OCI-LY7 (cell line): ENCODE results near the gene SNX22. TPM values are rescaled to one million over a fixed set of nuclear protein-coding genes. Genes with fewer than 3 reads are reported as not detected.
"Not testable (repeated sequence)": the region's sequence is repeated elsewhere in the genome, so short reads cannot be mapped to it uniquely, and the experiment has no call there.

ENCODE experiments used
- BruUV-seq: library from RNA; stranded (reverse); fragments of 400-500 nt; replicated peaks from 2 replicates; lab custom pipeline; 2021; lab: Mats Ljungman, UMichigan
- CTCF ChIA-PET: fragments of 300-600 bp; sonication (Branson Sonifier 250); formaldehyde crosslinking; loops from one replicate; lab custom pipeline; 2022; ENCODE audit warnings: antibody characterized with exemption; ENCODE audit not compliant: unreplicated experiment; lab: Charles Lee
- POLR2A ChIA-PET: fragments of 300-600 bp; sonication (Branson Sonifier 250); formaldehyde crosslinking; loops from one replicate; lab custom pipeline; 2022; ENCODE audit warnings: antibody characterized with exemption; lab: Charles Lee
- DNase-seq: peaks from one replicate; pipeline ENCODE4 v3.0.0-alpha.2; 2015; ENCODE audit warnings: low spot score
- H2AFZ ChIP-seq: fragments of 200-600 bp; sonication (generic), shearing (Covaris generic); 2 replicates; pipeline ENCODE4 v1.6.1; 2014; ENCODE audit warnings: mild to moderate bottlenecking, antibody characterized with exemption, low read length, moderate library complexity
- H3K27ac ChIP-seq: fragments of 200-600 bp; sonication (generic); 2 replicates; pipeline ENCODE4 v1.5.1; 2014; ENCODE audit warnings: mixed run types, low read depth, mild to moderate bottlenecking, moderate library complexity, low read length, inconsistent platforms; ENCODE audit not compliant: poor library complexity, severe bottlenecking
- H3K36me3 ChIP-seq: fragments of 200-600 bp; sonication (generic); 2 replicates; pipeline ENCODE4 v1.6.1; 2014; ENCODE audit warnings: mild to moderate bottlenecking, antibody characterized with exemption, low read length, moderate library complexity, mixed read lengths; ENCODE audit not compliant: insufficient read depth
- H3K4me1 ChIP-seq: fragments of 200-600 bp; sonication (generic); 2 replicates; pipeline ENCODE4 v1.5.1; 2014; ENCODE audit warnings: mild to moderate bottlenecking, low read length; ENCODE audit not compliant: insufficient read depth, poor library complexity, severe bottlenecking
- H3K4me2 ChIP-seq: fragments of 200-600 bp; sonication (generic); 2 replicates; pipeline ENCODE4 v1.6.1; 2014; ENCODE audit warnings: mild to moderate bottlenecking, low read length
- H3K4me3 ChIP-seq: fragments of 200-600 bp; sonication (generic); 2 replicates; pipeline ENCODE4 v1.5.1; 2014; ENCODE audit warnings: mild to moderate bottlenecking, low read depth, low read length; ENCODE audit not compliant: poor library complexity, severe bottlenecking
- H3K79me2 ChIP-seq: fragments of 200-600 bp; sonication (generic); 2 replicates; pipeline ENCODE4 v1.6.1; 2016; ENCODE audit warnings: low read depth, mild to moderate bottlenecking, low read length, moderate library complexity, mixed read lengths; ENCODE audit not compliant: insufficient read depth
- H3K9me2 ChIP-seq: fragments of 200-600 bp; sonication (generic); 2 replicates; pipeline ENCODE4 v1.6.1; 2016; ENCODE audit warnings: mild to moderate bottlenecking, low read length, mixed read lengths; ENCODE audit not compliant: insufficient read depth
- H3K9me3 ChIP-seq: fragments of 200-600 bp; sonication (generic); 2 replicates; pipeline ENCODE4 v1.6.1; 2014; ENCODE audit warnings: mild to moderate bottlenecking, mixed run types, low read length, mixed read lengths
- H4K20me1 ChIP-seq: fragments of 200-600 bp; sonication (generic); 2 replicates; pipeline ENCODE4 v1.6.1; 2014; ENCODE audit warnings: mild to moderate bottlenecking, antibody characterized with exemption, low read length, moderate library complexity, mixed read lengths; ENCODE audit not compliant: insufficient read depth
- CTCF ChIP-seq: fragments of 200-600 bp; sonication (generic); conservative IDR thresholded peaks from 2 replicates; pipeline ENCODE4 v1.5.1; 2014; ENCODE audit warnings: mild to moderate bottlenecking, antibody characterized with exemption, low read length, moderate library complexity, mixed read lengths
- EZH2phosphoT487 ChIP-seq: fragments of 200-600 bp; sonication (generic); IDR thresholded peaks from 2 replicates; pipeline ENCODE4 v1.6.1; 2018; ENCODE audit warnings: low read depth, borderline replicate concordance, mild to moderate bottlenecking, mixed run types, antibody characterized with exemption, low read length, moderate library complexity, mixed read lengths
- intact Hi-C: fragments of 100-400 bp; cut with micrococcal nuclease; formaldehyde crosslinking; loops from one replicate; pipeline ENCODE4 v1.10.0; 2022; ENCODE audit not compliant: unreplicated experiment
- total RNA-seq, 2 experiments: library from RNA; depleted of rRNA in 1 of 2; stranded (reverse); fragments of >200 nt in 1 of 2; shearing (Covaris generic) in 1 of 2; gene quantifications; 2 replicates each; pipeline ENCODE4 v1.2.3, GENCODE V29; 2014 to 2022

Gene SNX22
- total RNA-seq, 2 experiments from 2014 or later: 65.7 to 68.8 TPM

- Histone ChIP-seq H3K4me2 (no peak overlapping the region), H4K20me1 (no peaks in the 10 kb centered on the region), H2AFZ (no peak overlapping the region), H3K27ac (no peak overlapping the region), H3K79me2 (no peaks in the 10 kb centered on the region), H3K9me2 (no peaks in the 10 kb centered on the region), H3K36me3 (peaks cover 99% of the 10 kb centered on the region), H3K4me1 (no peaks in the 10 kb centered on the region), H3K4me3 (no peak overlapping the region), H3K9me3 (no peaks in the 10 kb centered on the region)
- intact Hi-C loops: no loop called here
- no TSS peak for BruUV-seq
- POLR2A ChIA-PET: interaction anchor here (0.7 to 1.1 kb wide), 2 partner anchors 8 to 655 kb away, joined by 3 read pairs; no protein-coding TSS in a partner anchor
- TF ChIP-seq CTCF: no peak
- TF ChIP-seq EZH2phosphoT487: no peak
- DNase-seq: no peak
- CTCF ChIA-PET: no interaction called here
These were observed 33.6 kb upstream of the SNX22 start for GRCh38 chr15:64117759-64118487.

DNA sequence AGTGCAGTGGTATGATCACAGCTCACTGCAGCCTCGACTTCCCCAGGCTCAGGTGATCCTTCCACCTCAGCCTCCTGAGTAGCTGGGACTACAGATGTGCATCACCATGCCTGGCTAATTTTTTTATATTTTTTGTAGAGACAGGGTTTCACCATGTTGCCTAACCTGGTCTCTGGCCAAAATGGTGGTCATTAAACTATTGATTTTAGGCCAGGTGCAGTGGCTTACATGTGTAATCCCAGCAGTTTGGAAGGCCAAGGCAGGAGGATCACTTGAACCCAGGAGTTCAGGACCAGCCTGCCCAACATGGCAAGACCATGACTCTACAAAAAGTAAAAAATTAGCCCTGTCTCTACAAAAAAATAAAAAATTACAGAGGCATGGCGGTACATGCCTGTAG, 31.2 kb upstream of the SNX22 start:
- CTCF ChIA-PET, H4K20me1 ChIP-seq, DNase-seq, H3K9me3 ChIP-seq, H2AFZ ChIP-seq, H3K4me3 ChIP-seq, BruUV-seq, H3K79me2 ChIP-seq, H3K4me2 ChIP-seq, intact Hi-C loops, H3K9me2 ChIP-seq, H3K27ac ChIP-seq, H3K4me1 ChIP-seq: not testable (repeated sequence)
- POLR2A ChIA-PET: interaction anchor here (0.6 to 0.7 kb wide), 3 partner anchors 10 to 56 kb away, joined by 3 to 4 read pairs (median 3); no protein-coding TSS in a partner anchor
- H3K36me3 ChIP-seq: peaks cover 91% of the 10 kb centered on the region

DNA sequence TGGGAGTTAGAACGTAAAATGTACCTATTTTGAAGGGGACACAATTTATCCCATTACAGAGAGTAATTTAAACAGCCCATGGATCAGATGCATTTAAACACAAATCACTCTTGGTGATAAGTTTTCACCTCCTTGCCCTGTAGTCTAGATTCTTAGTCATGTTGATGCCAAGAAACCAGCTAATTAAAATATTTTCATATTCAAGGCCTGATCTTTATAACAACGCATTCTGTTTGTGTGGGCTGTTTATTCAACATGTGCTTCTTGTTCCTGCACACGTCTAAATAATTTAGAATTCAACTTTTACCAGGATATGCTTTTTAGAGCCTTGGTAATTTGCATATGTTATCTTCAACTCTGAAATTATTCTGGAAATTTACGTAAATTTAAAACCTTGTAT, 29.9 kb upstream of the SNX22 start:
- TF ChIP-seq CTCF (no peak), EZH2phosphoT487 (no peak)
- Histone ChIP-seq H2AFZ (no peak overlapping the region), H3K36me3 (peaks cover 86% of the 10 kb centered on the region), H3K79me2 (no peaks in the 10 kb centered on the region), H4K20me1 (no peaks in the 10 kb centered on the region), H3K4me3 (no peak overlapping the region), H3K4me1 (no peaks in the 10 kb centered on the region), H3K9me2 (no peaks in the 10 kb centered on the region), H3K9me3 (no peaks in the 10 kb centered on the region), H3K4me2 (no peak overlapping the region), H3K27ac (no peak overlapping the region)
- ChIA-PET CTCF (no interaction called here), POLR2A (interaction anchor here (0.6 to 1.2 kb wide), 2 partner anchors 9 to 141 kb away, joined by 3 read pairs; no protein-coding TSS in a partner anchor)
- intact Hi-C loops: no loop called here
- BruUV-seq: no TSS peak
- no peak for DNase-seq
